Osteoblast (primary cell): ENCODE results near the gene CNST. TPM values are rescaled to one million over a fixed set of nuclear protein-coding genes. Genes with fewer than 3 reads are reported as not detected.

Experiments used
- DNase-seq: peaks from one replicate; pipeline ENCODE4 v3.0.0; 2011; ENCODE audit warnings: low spot score, mixed read lengths; ENCODE audit not compliant: insufficient read length; ENCODE audit errors: missing footprints
- H2AFZ ChIP-seq: 2 replicates; pipeline ENCODE4 v1.6.0; 2011; ENCODE audit warnings: mild to moderate bottlenecking, low read length
- H3K27ac ChIP-seq: 2 replicates; pipeline ENCODE4 v1.5.1; 2011; ENCODE audit warnings: mild to moderate bottlenecking, low read depth, low read length, moderate library complexity
- H3K27me3 ChIP-seq: 2 replicates; pipeline ENCODE4 v1.6.0; 2012; ENCODE audit warnings: mild to moderate bottlenecking, control low read depth, inconsistent platforms, low read length, moderate library complexity; ENCODE audit not compliant: insufficient read depth
- H3K36me3 ChIP-seq: 2 replicates; pipeline ENCODE4 v1.5.1; 2011; ENCODE audit warnings: mild to moderate bottlenecking, low read length, control low read depth, moderate library complexity; ENCODE audit not compliant: insufficient read depth
- H3K4me1 ChIP-seq: 2 replicates; pipeline ENCODE4 v1.5.1; 2011; ENCODE audit warnings: mild to moderate bottlenecking, low read length, control low read depth, moderate library complexity; ENCODE audit not compliant: insufficient read depth
- H3K4me2 ChIP-seq: 2 replicates; pipeline ENCODE4 v1.6.0; 2011; ENCODE audit warnings: mild to moderate bottlenecking, low read length; ENCODE audit not compliant: insufficient read depth
- H3K4me3 ChIP-seq: fragments of 200-600 bp; sonication (generic); 3 replicates; pipeline ENCODE4 v1.5.1; 2012; ENCODE audit warnings: mild to moderate bottlenecking, low read length, inconsistent platforms; ENCODE audit not compliant: insufficient read depth
- H3K79me2 ChIP-seq: 2 replicates; pipeline ENCODE4 v1.6.0; 2012; ENCODE audit warnings: mild to moderate bottlenecking, low read length, control low read depth, inconsistent platforms; ENCODE audit not compliant: insufficient read depth
- H3K9me3 ChIP-seq: 2 replicates; pipeline ENCODE4 v1.5.1; 2011; ENCODE audit warnings: low read depth, low read length, control low read depth
- H4K20me1 ChIP-seq: 2 replicates; pipeline ENCODE4 v1.6.0; 2012; ENCODE audit warnings: mild to moderate bottlenecking, low read length, control low read depth; ENCODE audit not compliant: insufficient read depth
- total RNA-seq: library from RNA; depleted of rRNA; stranded (reverse); fragments of >200 nt; gene quantifications from 2 replicates; pipeline ENCODE4 v1.2.3, GENCODE V29; 2012
- TF ChIP-seq, protein P1 (sequence below): IDR thresholded peaks from 2 replicates; pipeline ENCODE4 v1.5.1; 2011; ENCODE audit warnings: mild to moderate bottlenecking, low read depth, low read length, moderate library complexity; ENCODE audit errors: extremely low read depth

CNST gene
- total RNA-seq, 1 donor: 25.7 TPM

DNA sequence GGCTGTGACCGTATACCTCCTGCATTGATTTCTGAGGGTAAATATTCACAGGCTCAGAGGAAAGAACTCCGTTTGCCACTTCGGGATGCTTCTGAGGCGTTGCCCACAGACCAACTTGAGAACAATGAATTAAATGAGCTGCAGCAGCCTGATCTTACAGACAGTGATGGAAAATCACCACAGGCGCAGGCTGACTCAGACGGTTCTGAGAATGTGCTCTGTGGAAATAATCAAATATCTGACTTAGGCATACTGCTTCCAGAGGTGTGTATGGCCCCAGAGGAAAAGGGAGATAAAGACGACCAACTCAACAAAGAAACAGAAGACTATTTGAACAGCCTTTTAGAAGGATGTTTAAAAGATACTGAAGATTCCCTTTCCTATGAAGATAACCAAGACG, 81.3 kb downstream of the CNST start:
- DNase-seq: no peak
- peak overlapping the region; percentile 17 for H3K4me2 ChIP-seq
- H3K36me3 ChIP-seq: peaks cover 36% of the 10 kb centered on the region
- H3K27ac ChIP-seq: peak overlapping the region; percentile 51
- H3K27me3 ChIP-seq: no peaks in the 10 kb centered on the region
- peak overlapping the region; percentile 54 for H2AFZ ChIP-seq
- H3K79me2 ChIP-seq: peaks cover 29% of the 10 kb centered on the region
- H4K20me1 ChIP-seq: no peaks in the 10 kb centered on the region
- no peak overlapping the region for H3K4me3 ChIP-seq
- TF ChIP-seq, protein P1, sequence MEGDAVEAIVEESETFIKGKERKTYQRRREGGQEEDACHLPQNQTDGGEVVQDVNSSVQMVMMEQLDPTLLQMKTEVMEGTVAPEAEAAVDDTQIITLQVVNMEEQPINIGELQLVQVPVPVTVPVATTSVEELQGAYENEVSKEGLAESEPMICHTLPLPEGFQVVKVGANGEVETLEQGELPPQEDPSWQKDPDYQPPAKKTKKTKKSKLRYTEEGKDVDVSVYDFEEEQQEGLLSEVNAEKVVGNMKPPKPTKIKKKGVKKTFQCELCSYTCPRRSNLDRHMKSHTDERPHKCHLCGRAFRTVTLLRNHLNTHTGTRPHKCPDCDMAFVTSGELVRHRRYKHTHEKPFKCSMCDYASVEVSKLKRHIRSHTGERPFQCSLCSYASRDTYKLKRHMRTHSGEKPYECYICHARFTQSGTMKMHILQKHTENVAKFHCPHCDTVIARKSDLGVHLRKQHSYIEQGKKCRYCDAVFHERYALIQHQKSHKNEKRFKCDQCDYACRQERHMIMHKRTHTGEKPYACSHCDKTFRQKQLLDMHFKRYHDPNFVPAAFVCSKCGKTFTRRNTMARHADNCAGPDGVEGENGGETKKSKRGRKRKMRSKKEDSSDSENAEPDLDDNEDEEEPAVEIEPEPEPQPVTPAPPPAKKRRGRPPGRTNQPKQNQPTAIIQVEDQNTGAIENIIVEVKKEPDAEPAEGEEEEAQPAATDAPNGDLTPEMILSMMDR: no peak
- H3K9me3 ChIP-seq: no peaks in the 10 kb centered on the region
- peaks cover 6% of the 10 kb centered on the region for H3K4me1 ChIP-seq

DNA sequence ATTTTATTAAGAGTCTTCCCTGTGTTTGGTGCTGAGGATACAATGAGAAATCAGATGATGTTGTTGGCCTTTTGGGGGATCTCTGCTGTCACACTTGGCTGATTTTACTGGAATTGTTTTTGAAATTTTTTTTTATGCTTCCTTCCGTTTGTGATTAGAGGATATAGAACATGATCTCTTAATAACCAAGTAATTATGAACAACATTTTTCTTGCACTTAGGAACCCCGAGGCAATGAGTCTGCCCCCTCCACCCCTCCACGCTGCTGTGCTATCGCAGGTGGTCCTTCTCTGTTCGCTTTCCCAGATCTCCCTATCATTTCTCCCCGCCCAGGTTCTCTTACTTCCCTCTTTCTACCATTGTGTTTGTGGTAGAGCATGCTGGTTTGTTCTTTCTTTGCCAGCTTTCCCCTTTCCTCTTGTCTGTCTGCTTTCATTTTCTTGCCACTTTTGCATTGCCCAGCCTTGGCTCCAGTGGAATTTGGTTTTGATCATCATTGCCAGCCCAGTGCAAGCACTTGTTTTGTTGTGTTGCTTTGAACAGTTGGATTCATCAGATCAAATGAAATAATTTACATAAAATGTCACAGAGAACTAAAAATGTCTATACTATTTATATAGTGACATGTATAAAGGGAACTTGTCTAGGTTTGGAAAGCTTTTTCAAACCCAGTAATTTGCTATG, 84.9 kb downstream of the CNST start:
- Histone ChIP-seq H3K27me3 (no peaks in the 10 kb centered on the region), H3K4me3 (no peak overlapping the region), H3K4me2 (no peak overlapping the region), H3K4me1 (peaks cover 6% of the 10 kb centered on the region), H3K36me3 (peaks cover 27% of the 10 kb centered on the region), H3K9me3 (no peaks in the 10 kb centered on the region), H4K20me1 (no peaks in the 10 kb centered on the region), H3K27ac (no peak overlapping the region), H3K79me2 (peaks cover 27% of the 10 kb centered on the region), H2AFZ (no peak overlapping the region)
- DNase-seq: no peak
- TF ChIP-seq, protein P1: no peak

DNA sequence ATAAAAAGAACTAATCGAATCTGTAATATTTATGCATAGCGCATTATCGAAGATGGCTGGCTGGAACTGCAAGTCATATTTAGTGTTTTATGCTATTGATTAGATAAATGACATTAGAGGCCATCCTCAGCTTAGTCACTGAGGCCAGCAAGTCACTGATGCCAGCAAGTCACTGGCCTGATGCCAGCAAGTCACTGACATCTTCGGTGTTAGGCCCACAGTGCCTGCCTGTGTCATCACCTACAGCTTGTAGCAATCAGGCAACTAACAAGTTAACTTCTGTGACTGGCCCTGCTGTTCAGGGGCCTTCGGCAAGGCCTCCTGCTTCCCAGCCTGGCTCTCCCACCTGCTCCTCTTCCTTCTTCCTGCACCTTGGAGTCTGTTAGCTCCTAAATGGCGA, 92.3 kb downstream of the CNST start:
- Histone ChIP-seq H4K20me1 (no peaks in the 10 kb centered on the region), H2AFZ (no peak overlapping the region), H3K79me2 (peaks cover 16% of the 10 kb centered on the region), H3K9me3 (no peaks in the 10 kb centered on the region), H3K4me1 (no peaks in the 10 kb centered on the region), H3K27ac (no peak overlapping the region), H3K4me3 (no peak overlapping the region), H3K27me3 (no peaks in the 10 kb centered on the region), H3K4me2 (no peak overlapping the region), H3K36me3 (peaks cover 44% of the 10 kb centered on the region)
- DNase-seq: no peak
- TF ChIP-seq, protein P1: no peak

DNA sequence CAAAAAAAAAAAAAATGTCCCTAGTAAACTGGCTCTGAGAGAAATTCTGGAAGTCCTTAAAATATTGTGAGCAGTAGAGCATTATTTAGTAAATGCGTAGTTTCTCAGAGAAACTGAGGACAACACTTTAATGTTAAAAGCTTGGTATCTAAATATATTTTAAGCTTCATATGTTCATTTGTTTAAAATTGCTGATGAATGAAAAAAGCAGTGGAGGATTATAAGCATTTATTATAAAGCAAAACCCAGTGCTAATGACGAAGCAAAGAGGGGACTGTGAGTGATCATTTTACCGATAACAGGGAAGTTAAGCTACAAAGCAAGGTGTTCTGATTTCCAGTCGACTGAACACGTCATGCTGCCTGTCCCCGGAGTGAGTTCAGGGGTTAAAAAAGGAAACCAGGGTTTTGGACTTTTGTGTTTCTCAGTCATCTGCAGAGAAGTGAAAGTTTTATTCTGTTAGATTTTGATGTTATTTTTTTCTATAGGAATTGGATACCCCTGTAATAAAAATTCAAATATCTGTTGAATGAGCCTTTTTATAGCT, 93.4 kb downstream of the CNST start:
- H3K79me2 ChIP-seq: peaks cover 12% of the 10 kb centered on the region
- H3K36me3 ChIP-seq: peaks cover 38% of the 10 kb centered on the region
- no peak overlapping the region for H2AFZ ChIP-seq
- H3K4me3 ChIP-seq: no peak overlapping the region
- no peaks in the 10 kb centered on the region for H3K9me3 ChIP-seq
- H3K4me2 ChIP-seq: no peak overlapping the region
- no peak overlapping the region for H3K27ac ChIP-seq
- TF ChIP-seq, protein P1: no peak
- no peak for DNase-seq
- H3K27me3 ChIP-seq: no peaks in the 10 kb centered on the region
- H4K20me1 ChIP-seq: no peaks in the 10 kb centered on the region
- no peaks in the 10 kb centered on the region for H3K4me1 ChIP-seq
